PC-3 (cell line): ENCODE measurements around the gene PHF2. TPM values are rescaled to one million over a fixed set of nuclear protein-coding genes. Genes with fewer than 3 reads are reported as not detected.

Source experiments
- ATAC-seq: fragments of 200-7000 bp; cut with Tn5 transposase; 2 replicates; pipeline ENCODE4 v1.9.1; 2020; ENCODE audit warnings: mild to moderate bottlenecking, moderate library complexity
- BruUV-seq: library from RNA; stranded (reverse); fragments of 400-500 nt; replicated peaks from 2 replicates; lab custom pipeline; 2021; lab: Mats Ljungman, UMichigan
- CTCF ChIA-PET: fragments of 300-600 bp; sonication (Branson Sonifier 250); formaldehyde crosslinking; loops from one replicate; lab custom pipeline; 2022; ENCODE audit warnings: antibody characterized with exemption; lab: Charles Lee
- POLR2A ChIA-PET: fragments of 300-600 bp; sonication (Branson Sonifier 250); formaldehyde crosslinking; loops from one replicate; lab custom pipeline; 2022; ENCODE audit warnings: antibody characterized with exemption; ENCODE audit not compliant: unreplicated experiment; lab: Charles Lee
- DNase-seq: peaks from one replicate; pipeline ENCODE4 v3.0.0-alpha.2; 2015
- H2AFZ ChIP-seq: fragments of 300-600 bp; sonication (generic); 2 replicates; pipeline ENCODE4 v1.6.0; 2016; ENCODE audit warnings: antibody characterized with exemption, low read length
- H3F3A ChIP-seq: fragments of 300-600 bp; sonication (generic); one replicate; pipeline ENCODE4 v1.6.0; 2017; ENCODE audit warnings: antibody characterized with exemption, low read length, control low read depth, mild to moderate bottlenecking; ENCODE audit not compliant: unreplicated experiment
- H3K27ac ChIP-seq: fragments of 300-600 bp; sonication (generic); 2 replicates; pipeline ENCODE4 v1.5.1; 2016; ENCODE audit warnings: mild to moderate bottlenecking, low read length
- H3K27me3 ChIP-seq: fragments of 300-600 bp; sonication (generic); 2 replicates; pipeline ENCODE4 v1.6.1; 2016; ENCODE audit warnings: low read length, mixed read lengths
- H3K36me3 ChIP-seq: fragments of 300-600 bp; sonication (generic); 2 replicates; pipeline ENCODE4 v1.6.1; 2016; ENCODE audit warnings: low read depth, mixed run types, low read length, mixed read lengths
- H3K4me1 ChIP-seq: fragments of 300-600 bp; sonication (generic); 2 replicates; pipeline ENCODE4 v1.5.1; 2016; ENCODE audit warnings: low read length; ENCODE audit not compliant: insufficient read depth
- H3K4me2 ChIP-seq: fragments of 300-600 bp; sonication (generic); 2 replicates; pipeline ENCODE4 v1.6.0; 2016; ENCODE audit warnings: low read length
- H3K4me3 ChIP-seq: fragments of 300-600 bp; sonication (generic); 2 replicates; pipeline ENCODE4 v1.5.1; 2016; ENCODE audit warnings: mild to moderate bottlenecking, low read length, mixed read lengths
- H3K79me2 ChIP-seq: fragments of 300-600 bp; sonication (generic); 2 replicates; pipeline ENCODE4 v1.6.1; 2017; ENCODE audit warnings: low read length, mixed read lengths
- H3K9ac ChIP-seq: fragments of 300-600 bp; sonication (generic); 2 replicates; pipeline ENCODE4 v1.6.0; 2016; ENCODE audit warnings: mild to moderate bottlenecking, low read length
- H3K9me2 ChIP-seq: fragments of 300-600 bp; sonication (generic); replicated peaks from 2 replicates; pipeline ENCODE4 v1.6.1; 2016; ENCODE audit warnings: mixed run types, low read length, mixed read lengths
- H3K9me3 ChIP-seq: fragments of 300-600 bp; sonication (generic); 2 replicates; pipeline ENCODE4 v1.6.1; 2016; ENCODE audit warnings: low read length, mixed read lengths
- H4K20me1 ChIP-seq: fragments of 300-600 bp; sonication (generic); 2 replicates; pipeline ENCODE4 v1.6.1; 2016; ENCODE audit warnings: low read length, mixed read lengths
- EZH2 ChIP-seq: fragments of 300-600 bp; sonication (generic); IDR thresholded peaks from one replicate; pipeline ENCODE4 v1.6.1; 2017; ENCODE audit warnings: antibody characterized with exemption, mild to moderate bottlenecking, low read length; ENCODE audit not compliant: unreplicated experiment
- EZH2phosphoT487 ChIP-seq: fragments of 300-600 bp; sonication (generic); IDR thresholded peaks from 2 replicates; pipeline ENCODE4 v1.6.1; 2018; ENCODE audit warnings: mild to moderate bottlenecking, antibody characterized with exemption, low read length, borderline replicate concordance
- intact Hi-C: fragments of 100-400 bp; cut with micrococcal nuclease; formaldehyde crosslinking; loops from 2 replicates; pipeline ENCODE4 v1.9.0; 2023
- total RNA-seq: library from RNA; depleted of rRNA; stranded (reverse); fragments of >200 nt; gene quantifications from 2 replicates; pipeline ENCODE4 v1.2.3, GENCODE V29; 2014
- TF ChIP-seq, protein P1 (sequence below): fragments of 300-600 bp; sonication (generic); conservative IDR thresholded peaks from 2 replicates; pipeline ENCODE4 v1.5.1; 2017; ENCODE audit warnings: antibody characterized with exemption, low read depth, mild to moderate bottlenecking, low read length

PHF2 gene
- total RNA-seq, 1 experiment from 2014 or later, result 10.6 TPM

DNA sequence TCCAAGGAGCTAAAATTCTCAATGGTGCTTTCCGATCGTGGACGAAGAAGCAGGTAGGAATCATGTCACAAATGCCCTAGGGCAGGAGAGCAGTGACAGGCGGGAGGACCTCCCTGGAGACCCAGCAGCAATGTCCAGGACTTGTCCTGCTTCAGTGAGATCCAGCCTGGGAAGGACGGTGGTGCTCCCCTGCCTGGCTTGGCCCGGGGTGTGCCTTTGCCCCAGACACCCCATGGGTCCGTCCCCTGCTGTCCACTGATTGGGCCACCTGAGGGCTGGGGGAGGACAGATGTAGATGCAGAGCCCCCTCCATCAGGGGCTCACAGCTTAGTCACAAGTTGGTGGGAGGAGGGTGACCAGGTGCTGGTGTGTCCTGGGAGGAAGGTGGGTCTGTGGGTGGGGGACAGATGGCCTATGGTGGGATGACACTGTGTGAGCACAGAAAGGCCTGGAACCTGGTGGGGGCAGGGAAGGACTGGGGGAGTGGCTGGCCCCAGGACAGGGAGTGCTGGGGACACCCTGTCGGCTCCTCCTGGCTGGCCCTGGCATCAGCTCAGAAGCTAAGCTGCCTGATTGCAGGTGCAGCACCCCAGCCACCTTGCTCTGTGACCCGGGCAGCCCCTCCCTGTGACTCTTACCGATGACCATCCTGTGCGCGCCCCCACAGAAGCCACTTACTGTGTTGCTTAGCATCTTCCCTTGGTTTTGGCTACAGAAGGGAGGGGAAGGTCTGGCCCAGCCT lies 82.0 kb downstream of the PHF2 start:
- H2AFZ ChIP-seq, result no peak overlapping the region
- no peaks in the 10 kb centered on the region for H3K79me2 ChIP-seq
- intact Hi-C loops, result no loop called here
- H3K27me3 ChIP-seq, result no peaks in the 10 kb centered on the region
- ATAC-seq, result no peak
- no peaks in the 10 kb centered on the region for H3K9me3 ChIP-seq
- POLR2A ChIA-PET, result no interaction called here
- H3K9me2 ChIP-seq, result no peaks in the 10 kb centered on the region
- no peaks in the 10 kb centered on the region for H4K20me1 ChIP-seq
- no peak for DNase-seq
- no TSS peak for BruUV-seq
- no peaks in the 10 kb centered on the region for H3K36me3 ChIP-seq
- no peaks in the 10 kb centered on the region for H3F3A ChIP-seq
- no peak overlapping the region for H3K9ac ChIP-seq
- no peak for TF ChIP-seq EZH2phosphoT487
- TF ChIP-seq, protein P1, sequence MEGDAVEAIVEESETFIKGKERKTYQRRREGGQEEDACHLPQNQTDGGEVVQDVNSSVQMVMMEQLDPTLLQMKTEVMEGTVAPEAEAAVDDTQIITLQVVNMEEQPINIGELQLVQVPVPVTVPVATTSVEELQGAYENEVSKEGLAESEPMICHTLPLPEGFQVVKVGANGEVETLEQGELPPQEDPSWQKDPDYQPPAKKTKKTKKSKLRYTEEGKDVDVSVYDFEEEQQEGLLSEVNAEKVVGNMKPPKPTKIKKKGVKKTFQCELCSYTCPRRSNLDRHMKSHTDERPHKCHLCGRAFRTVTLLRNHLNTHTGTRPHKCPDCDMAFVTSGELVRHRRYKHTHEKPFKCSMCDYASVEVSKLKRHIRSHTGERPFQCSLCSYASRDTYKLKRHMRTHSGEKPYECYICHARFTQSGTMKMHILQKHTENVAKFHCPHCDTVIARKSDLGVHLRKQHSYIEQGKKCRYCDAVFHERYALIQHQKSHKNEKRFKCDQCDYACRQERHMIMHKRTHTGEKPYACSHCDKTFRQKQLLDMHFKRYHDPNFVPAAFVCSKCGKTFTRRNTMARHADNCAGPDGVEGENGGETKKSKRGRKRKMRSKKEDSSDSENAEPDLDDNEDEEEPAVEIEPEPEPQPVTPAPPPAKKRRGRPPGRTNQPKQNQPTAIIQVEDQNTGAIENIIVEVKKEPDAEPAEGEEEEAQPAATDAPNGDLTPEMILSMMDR, result no peak
- TF ChIP-seq EZH2, result no peak
- no peak overlapping the region for H3K4me3 ChIP-seq
- H3K27ac ChIP-seq, result no peak overlapping the region
- H3K4me1 ChIP-seq, result no peaks in the 10 kb centered on the region
- H3K4me2 ChIP-seq, result no peak overlapping the region
- CTCF ChIA-PET, result no interaction called here

DNA sequence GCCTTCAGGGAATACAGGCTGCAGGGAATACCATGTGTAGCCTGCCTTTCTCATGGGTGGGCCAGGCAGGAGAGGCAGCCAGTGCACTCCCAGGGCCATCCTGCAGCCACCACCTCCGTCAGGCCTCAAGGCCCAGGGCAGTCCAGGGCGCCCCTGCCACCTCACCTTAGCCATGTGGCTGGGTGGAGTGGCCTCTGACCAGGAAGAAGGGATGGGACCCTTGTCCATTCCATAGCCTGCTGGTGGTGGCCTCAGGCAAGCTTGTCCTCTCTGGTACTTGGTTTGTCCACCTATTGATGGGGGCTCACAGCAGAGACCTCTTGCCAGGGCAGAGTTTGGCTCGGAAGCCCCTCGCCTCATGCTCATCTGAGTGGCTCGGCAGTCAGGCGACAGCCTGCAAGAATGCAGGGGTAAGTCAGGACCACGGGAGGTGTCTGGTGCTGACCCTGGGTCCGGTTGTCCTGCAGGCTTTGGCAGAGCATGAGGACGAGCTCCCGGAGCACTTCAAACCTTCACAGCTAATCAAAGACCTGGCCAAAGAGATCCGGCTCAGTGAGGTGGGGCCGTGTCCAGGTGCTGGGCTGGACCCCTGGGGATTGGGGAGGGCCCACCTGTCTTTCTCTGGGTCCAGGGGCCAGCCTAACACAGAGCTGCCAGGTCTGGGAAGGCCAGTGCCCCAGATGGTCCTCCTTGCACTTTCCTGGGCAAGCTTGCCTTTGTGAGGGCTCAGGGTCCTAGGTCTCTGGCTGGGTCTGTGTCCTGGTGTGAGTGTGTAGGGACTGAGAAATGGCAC lies 82.9 kb downstream of the PHF2 start:
- H3K9ac ChIP-seq, result no peak overlapping the region
- ATAC-seq (no peak), DNase-seq (no peak)
- no peaks in the 10 kb centered on the region for H3F3A ChIP-seq
- no peak overlapping the region for H3K4me3 ChIP-seq
- H3K27ac ChIP-seq, result no peak overlapping the region
- no TSS peak for BruUV-seq
- TF ChIP-seq EZH2phosphoT487 (no peak), EZH2 (no peak)
- TF ChIP-seq, protein P1, result no peak
- CTCF ChIA-PET, result no interaction called here
- no peaks in the 10 kb centered on the region for H3K9me3 ChIP-seq
- H3K27me3 ChIP-seq, result no peaks in the 10 kb centered on the region
- intact Hi-C loops, result no loop called here
- no peaks in the 10 kb centered on the region for H3K9me2 ChIP-seq
- H4K20me1 ChIP-seq, result no peaks in the 10 kb centered on the region
- H3K79me2 ChIP-seq, result no peaks in the 10 kb centered on the region
- no peak overlapping the region for H2AFZ ChIP-seq
- H3K4me2 ChIP-seq, result no peak overlapping the region
- H3K4me1 ChIP-seq, result no peaks in the 10 kb centered on the region
- H3K36me3 ChIP-seq, result no peaks in the 10 kb centered on the region
- POLR2A ChIA-PET, result no interaction called here

- no peak overlapping the region for H3K4me3 ChIP-seq
- no peak overlapping the region for H3K27ac ChIP-seq
- H3K9me3 ChIP-seq, result no peaks in the 10 kb centered on the region
- DNase-seq (no peak), ATAC-seq (no peak)
- no peaks in the 10 kb centered on the region for H3K9me2 ChIP-seq
- H3K79me2 ChIP-seq, result no peaks in the 10 kb centered on the region
- no peaks in the 10 kb centered on the region for H3K4me1 ChIP-seq
- BruUV-seq, result no TSS peak
- H3K27me3 ChIP-seq, result no peaks in the 10 kb centered on the region
- no peak for TF ChIP-seq EZH2
- TF ChIP-seq EZH2phosphoT487, result no peak
- TF ChIP-seq, protein P1, result no peak
- H3F3A ChIP-seq, result no peaks in the 10 kb centered on the region
- intact Hi-C loops, result no loop called here
- H3K9ac ChIP-seq, result no peak overlapping the region
- H3K4me2 ChIP-seq, result no peak overlapping the region
- ChIA-PET POLR2A (no interaction called here), CTCF (no interaction called here)
- H3K36me3 ChIP-seq, result no peaks in the 10 kb centered on the region
- H2AFZ ChIP-seq, result no peak overlapping the region
- no peaks in the 10 kb centered on the region for H4K20me1 ChIP-seq
Measured at GRCh38 chr9:93659837-93660177, 83.4 kb downstream of the PHF2 start.
